ENCODE measurements around the gene CLCF1.

The CLCF1 gene

DNA sequence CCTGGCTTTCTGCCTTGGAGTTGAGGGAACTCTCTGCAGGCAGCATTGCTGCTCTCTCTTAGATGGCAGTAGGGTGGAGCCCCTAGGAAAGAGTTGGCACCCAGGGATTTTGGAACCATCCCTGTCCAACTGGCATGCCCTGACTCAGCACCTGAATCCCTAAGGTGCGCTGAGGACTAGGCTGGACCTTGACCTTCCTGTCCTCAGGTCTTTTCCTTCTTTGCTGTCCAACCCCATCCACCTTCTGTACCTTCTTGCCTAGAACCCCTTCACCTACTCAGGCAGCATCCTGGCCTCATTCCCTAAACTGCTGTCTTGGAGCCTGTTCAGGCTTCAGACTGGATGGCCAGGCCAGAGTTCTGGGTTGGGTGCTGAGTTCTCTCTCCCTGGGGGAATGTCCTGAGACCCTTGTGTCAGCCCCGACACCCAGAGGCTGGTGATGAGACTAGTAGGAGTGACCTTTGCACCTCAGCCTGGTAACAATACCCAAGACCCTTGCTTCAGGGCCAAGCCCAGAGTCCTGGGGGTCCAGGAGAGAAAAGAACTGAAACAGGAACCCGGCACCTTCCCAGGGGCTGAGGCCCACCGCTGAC, 17.5 kb downstream of the CLCF1 start:
- no peak for DNase-seq

GRCh38 chr11:67355023-67355793, 18.2 kb downstream of the CLCF1 start:
- DNase-seq: no peak

DNA sequence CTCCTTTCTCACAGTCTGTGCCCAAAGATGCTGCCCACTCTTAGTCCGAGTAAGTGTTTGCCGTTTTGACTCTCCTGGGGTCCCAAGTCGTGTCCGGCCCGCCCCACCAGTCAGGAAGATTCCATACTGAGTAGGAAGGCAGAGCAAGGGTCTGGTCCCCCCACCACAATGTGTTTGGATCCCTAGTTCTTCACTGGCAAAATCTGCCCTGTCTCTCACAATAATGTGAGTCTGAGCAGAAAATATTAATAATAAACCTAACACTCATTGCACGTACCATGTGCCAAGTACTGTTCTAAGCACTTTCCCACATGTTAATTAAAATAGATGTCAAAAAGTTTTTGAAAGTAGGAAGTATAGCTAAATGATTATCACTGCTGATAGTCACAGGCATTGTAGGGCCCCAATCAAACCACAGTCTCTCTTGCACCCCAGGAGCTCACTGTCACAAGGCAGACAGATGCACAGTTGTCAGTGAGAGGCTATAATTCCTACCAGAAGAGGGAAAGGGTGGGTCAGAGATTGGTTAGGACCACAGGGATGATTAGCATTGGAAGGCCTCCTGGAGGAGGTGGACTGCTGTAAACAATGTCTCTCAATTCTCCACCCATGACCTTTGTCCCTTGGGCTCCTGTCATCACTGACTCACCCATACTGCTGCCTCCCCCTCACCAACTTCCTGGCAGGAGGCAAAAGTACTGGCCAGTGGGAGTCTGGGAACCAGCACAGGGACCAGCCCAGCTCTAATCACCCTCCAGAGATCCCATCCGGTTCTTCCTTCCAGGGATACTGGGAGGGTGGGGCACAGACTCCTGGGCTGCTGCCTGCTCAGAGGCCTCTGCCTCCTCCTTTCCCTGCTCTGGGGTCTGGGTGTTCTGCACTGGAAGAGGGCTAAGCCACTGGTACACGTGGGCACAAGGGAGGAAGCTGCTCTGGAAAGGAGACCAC, 19.0 kb downstream of the CLCF1 start:
- DNase-seq: peak; percentile 91

GRCh38 chr11:67353317-67354074, 19.9 kb downstream of the CLCF1 start, which contains the start of gene POLD4:
Gene POLD4, minus strand, starts transcription at chr11:67353546. Its CDS starts 147 bp downstream, at chr11:67353399.
- peak; percentile 96 for DNase-seq

DNA sequence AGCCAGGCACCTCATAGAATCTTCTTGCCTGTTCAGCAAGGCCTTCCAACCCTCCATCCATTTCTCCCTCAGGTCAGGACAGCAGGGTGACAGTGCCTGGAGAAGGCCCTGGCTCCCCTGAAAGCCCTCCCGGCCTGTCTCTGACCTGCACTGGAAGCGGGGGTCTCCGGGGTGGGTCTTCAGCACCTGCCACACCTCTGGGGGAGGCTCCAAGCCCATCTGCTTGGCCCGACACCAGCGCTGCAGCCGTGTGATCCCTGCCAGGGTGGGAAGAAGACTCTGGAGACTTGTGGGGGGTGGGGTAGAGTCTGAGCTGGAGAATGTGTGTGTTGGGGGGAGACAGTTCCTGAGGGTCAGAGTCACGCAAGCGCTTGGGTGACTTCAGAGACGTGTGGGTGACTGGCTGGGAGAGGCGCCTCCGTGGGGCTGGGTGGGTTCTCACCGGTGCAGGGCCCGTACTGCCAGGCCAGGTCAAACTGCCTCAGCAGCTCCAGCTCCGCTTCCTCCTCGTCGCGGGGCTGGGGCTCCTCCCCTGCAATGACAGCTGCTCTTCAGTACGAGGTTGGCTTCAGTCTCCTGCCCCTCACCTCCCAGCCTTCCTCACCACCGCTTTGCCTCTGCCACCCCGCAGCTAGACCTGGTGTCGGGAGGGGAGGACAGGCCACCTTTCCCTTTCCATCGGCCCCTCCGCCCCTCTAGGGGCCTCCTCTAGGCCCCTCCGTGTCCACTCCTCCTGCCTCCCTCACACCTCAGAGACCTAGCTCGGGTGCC, 20.7 kb downstream of the CLCF1 start:
- DNase-seq: no peak

GRCh38 chr11:67351275-67352005, 22.0 kb downstream of the CLCF1 start:
- DNase-seq: peak; percentile 71

DNA sequence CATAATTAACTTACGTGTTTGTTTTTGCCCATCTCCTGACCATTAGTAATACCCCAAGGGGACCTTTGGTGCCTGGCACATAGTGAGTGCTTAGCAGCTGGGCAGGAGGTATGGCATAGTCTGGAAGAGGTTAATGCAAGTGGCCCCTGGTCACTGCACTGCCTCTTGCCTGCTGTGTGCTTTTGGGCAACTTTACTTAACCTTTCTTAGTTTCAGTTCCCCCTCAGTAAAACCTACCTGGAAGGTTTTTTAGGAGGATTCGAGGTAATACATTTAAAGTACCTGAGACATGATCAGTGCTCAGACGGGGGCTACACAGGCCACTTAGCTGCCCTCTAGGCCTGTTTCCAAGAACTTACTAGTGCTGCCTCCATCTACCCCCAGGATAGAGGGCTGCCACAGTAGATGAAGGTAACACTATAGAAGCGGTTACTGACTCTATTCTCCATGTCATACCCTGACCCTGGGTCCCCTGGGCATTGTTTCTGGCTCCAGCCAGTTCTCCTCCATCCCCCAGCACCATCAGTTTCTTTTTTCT, 23.4 kb downstream of the CLCF1 start:
- DNase-seq: no peak

- no peak for DNase-seq
Observed at GRCh38 chr11:67349457-67349856, 23.9 kb downstream of the CLCF1 start.

DNA sequence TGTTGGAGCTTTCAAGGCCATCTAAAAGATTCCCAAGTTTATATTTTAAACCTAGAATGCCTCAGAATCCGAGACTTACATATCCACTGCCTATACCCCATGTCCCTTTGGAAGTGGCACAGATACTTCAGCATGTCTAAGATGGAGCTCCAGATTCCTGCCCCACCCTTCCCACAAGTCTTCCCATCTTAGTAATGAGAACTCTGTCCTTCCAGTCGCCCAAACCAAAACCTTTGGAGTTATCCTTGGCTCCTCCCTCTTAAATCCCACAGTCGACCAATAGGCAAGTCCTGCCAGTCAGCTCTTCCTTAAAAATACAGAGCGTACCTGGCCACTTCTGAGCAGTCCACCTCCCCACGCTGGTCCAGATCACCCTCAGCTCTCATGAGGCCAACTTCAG, 24.4 kb downstream of the CLCF1 start:
- no peak for DNase-seq

GRCh38 chr11:67347964-67348749, 25.2 kb downstream of the CLCF1 start:
- no peak for DNase-seq

DNA sequence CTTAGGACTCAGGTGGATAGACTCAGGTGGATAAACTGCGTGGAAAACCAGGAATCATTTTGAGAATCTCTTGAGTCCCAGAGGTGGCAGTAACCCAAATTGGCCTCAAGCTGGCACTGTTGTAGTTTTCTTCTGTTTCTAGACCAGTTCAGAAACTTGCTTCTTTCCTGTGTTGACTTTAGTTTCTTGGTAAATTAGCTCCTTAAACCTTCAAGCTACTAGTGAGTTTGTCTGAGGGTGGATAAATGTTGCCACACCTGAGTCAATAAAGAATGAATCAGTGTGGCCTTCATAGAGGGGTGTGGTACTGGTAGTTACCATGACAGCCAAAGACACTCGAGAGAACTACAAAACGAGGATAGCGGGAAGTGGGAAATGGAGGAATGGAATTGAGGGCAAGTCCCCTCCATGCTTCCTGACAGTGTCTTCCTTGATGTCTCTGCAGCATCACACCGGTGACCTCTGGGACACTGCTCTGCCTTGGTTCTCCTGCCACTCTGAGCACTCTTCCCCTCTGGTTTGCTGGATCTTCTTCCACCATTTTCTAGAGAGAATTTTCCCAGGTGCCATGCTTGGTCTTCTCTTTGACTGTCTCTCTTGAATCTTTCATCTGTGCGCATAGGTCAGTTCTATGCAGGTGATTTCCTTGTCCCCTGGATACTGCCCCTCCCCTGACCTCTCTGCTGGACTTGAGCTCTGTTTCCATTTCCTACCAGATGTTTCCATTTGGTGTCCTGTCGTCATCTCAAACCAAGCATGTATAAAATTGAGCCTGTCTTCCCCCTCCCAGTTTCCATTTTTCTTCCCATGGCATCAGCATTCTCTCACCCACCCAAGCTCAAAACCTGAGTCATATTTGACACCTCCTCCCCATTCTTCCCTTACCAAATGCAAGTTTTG, 27.2 kb downstream of the CLCF1 start:
- peak; percentile 53 for DNase-seq

DNA sequence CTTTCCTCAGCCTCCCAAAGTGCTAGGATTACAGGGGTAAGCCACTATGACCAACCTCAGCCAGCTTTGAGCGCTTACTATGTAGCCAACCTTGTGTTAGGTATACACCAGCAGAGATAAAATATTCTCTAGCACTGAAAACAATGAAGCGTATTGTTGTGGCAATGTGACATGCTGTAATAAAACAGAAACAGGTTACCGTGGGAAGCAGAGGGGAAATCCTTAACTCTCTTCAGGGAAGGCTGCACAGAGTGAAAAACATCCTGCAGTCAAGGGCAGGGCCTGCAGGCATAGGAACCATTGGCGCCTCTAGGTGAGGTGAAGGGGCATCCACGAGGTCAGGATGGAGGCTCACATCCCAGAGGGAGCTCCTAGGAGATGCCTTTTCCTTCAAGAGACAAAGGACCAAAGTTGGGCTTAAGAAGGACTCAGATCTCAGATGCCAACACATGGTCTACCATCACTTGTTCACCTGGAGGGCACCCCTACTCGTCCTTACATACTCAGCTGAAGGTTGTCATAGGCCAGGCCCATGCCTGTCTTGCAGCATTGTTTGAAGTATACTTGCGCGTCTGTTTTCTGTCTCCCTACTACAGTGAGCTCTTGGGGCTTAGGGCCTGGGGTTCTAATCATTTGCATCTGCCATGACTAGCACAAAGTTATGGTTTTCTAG, 28.0 kb downstream of the CLCF1 start:
- no peak for DNase-seq

- no peak for DNase-seq
Observed at GRCh38 chr11:67344264-67344663, 29.1 kb downstream of the CLCF1 start.

- DNase-seq: no peak
Observed at GRCh38 chr11:67337257-67337656, 36.1 kb downstream of the CLCF1 start.

GRCh38 chr11:67332081-67332691, 41.2 kb downstream of the CLCF1 start:
- DNase-seq: no peak

GRCh38 chr11:67323526-67323925, 49.9 kb downstream of the CLCF1 start:
- DNase-seq: no peak

DNA sequence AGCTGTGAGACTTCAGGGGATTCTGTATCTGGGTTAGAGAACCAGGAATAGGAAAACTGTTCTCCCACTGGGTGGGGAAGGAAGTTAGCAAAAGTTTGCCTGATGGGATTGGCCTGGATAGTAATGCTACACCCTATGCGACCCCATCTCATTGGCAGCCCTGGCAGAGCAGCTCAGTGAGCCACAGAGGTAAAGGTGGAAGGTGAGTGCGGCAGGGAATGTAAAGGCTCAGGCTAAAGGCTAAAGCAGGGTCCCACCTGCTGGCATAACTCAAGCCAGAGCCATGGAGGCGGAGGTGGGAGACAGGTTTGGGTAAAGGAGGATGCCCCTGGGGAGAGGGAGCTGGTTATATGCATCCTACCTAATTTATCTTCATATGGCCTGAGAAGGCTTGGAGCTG, 51.3 kb downstream of the CLCF1 start:
- no peak for DNase-seq
